Stomach (tissue), 9 donors: Measurements from ENCODE around the gene MESD. TPM values are rescaled to one million over a fixed set of nuclear protein-coding genes. Genes with fewer than 3 reads are reported as not detected.

Experiments
- DNase-seq, 2 donors: peaks; one replicate each; pipeline versions ENCODE4 v3.0.0 to v3.0.0-alpha.2; 2013 to 2019
- H3K27ac ChIP-seq, 5 donors: fragments of 200-600 bp in 4 of 5; sonication (generic) in 4 of 5; one replicate each; pipeline ENCODE4 v1.5.1; 2013 to 2019; ENCODE audit warnings: mild to moderate bottlenecking in 1 of 5, moderate library complexity in 1 of 5
- H3K27me3 ChIP-seq, 3 donors: fragments of 200-600 bp; sonication (generic); one replicate each; pipeline ENCODE4 v1.5.1; 2017 to 2019; ENCODE audit warnings: mixed run types in 1 of 3
- H3K36me3 ChIP-seq, 4 donors: fragments of 200-600 bp; sonication (generic); 1 replicate in 3 of 4; 2 replicates in 1 of 4; pipeline ENCODE4 v1.5.1; 2016 to 2019
- H3K4me1 ChIP-seq, 4 donors: fragments of 200-600 bp; sonication (generic); one replicate each; pipeline ENCODE4 v1.5.1; 2016 to 2019
- H3K4me3 ChIP-seq, 4 donors: fragments of 200-600 bp; sonication (generic) in 3 of 4; one replicate each; pipeline ENCODE4 v1.5.1; 2016 to 2019; ENCODE audit warnings: mild to moderate bottlenecking in 1 of 4
- H3K9me3 ChIP-seq, 4 donors: fragments of 200-600 bp; sonication (generic); one replicate each; pipeline ENCODE4 v1.5.1; 2016 to 2019
- EP300 ChIP-seq: sonication (generic); formaldehyde crosslinking; IDR thresholded peaks from one replicate; pipeline ENCODE4 v1.6.1; 2017; ENCODE audit warnings: antibody characterized with exemption
- POLR2A ChIP-seq, 4 donors: fragments of 450-650 bp; IDR thresholded peaks; one replicate each; pipeline ENCODE4 v1.6.1; 2016; ENCODE audit warnings: antibody characterized with exemption in 4 of 4, control low read depth in 2 of 4, mild to moderate bottlenecking in 1 of 4, moderate library complexity in 1 of 4
- POLR2AphosphoS5 ChIP-seq, 3 donors: sonication (generic); formaldehyde crosslinking; IDR thresholded peaks; one replicate each; pipeline ENCODE4 v1.6.1; 2016; ENCODE audit warnings: antibody characterized with exemption in 3 of 3
- WGBS, 5 donors: extraction: QIAGEN DNeasy Blood & Tissue Kit in 3 of 5; methylation state at CpG; one replicate each; pipeline versions ENCODE4 v1.1.5 to v1.1.7; 2013 to 2018; 5-methylcytosine and 5-hydroxymethylcytosine counted together
- intact Hi-C: fragments of 100-400 bp; cut with DNase I; formaldehyde crosslinking; loops from one replicate; pipeline ENCODE4 v1.15.1; 2023; ENCODE audit warnings: low total_unique reads
- polyA plus RNA-seq, 3 donors: library from polyadenylated mRNA; stranded (reverse); fragments of 200-250 nt; gene quantifications; one replicate each; pipeline ENCODE4 v1.2.3, GENCODE V29; 2013
- small RNA-seq, 4 donors: library from RNA; depleted of rRNA; stranded (forward); fragments of <200 nt; gene quantifications; one replicate each; pipeline ENCODE3, GENCODE V24; 2016
- total RNA-seq, 5 donors: library from RNA; depleted of rRNA; stranded (reverse); fragments of >200 nt; gene quantifications; one replicate each; pipeline versions ENCODE4 v1.1.0 to v1.2.3, GENCODE V29; 2014 to 2016
- TF ChIP-seq, protein P1 (sequence below), 7 experiments: fragments of 450-650 bp in 4 of 7; fragments of 200-600 bp in 3 of 7; sonication (generic) in 3 of 7; IDR thresholded peaks; one replicate each; pipeline ENCODE4 v1.5.1; 2016 to 2019; ENCODE audit warnings: antibody characterized with exemption in 7 of 7, control low read depth in 2 of 7, mild to moderate bottlenecking in 1 of 7
- donor health status: healthy with polysubstance abuse.
- donor health status: Bipolar disorder and iron deficiency.
- donor health status: healthy.

MESD gene
- total and polyA plus RNA-seq, 8 donors: 5.5 to 34.8 (median 15.7) TPM

DNA sequence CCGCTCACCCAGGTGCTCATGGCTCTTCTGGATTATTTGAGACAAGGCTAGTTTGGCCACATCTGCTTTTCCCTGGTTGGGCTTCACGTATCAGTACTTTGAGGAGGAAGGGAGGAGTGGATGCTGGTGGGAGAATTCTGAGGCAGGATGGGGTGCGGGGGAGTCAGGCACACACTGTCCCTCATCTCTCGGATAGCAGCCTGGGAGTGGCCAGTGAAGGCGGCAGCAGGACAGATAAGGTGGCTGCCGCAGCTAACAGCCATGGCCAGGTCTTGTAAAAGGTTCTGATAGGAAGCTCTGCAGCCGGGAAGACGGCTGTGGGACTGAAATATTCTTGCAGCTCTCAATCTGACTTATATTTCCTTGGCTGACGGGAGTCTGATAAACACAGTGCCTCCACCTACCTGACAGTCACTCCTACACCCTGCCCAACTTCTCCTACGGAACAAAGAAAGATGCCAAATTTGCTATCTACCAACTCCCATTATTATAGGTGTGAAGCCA lies 87.3 kb downstream of the MESD start:
- WGBS, 5 donors: 58 to 76% (median 71%) methylated on average over 10 of the region's 10 CpGs
- Histone ChIP-seq H3K27me3 (no peaks in the 10 kb centered on the region), H3K9me3 (no peaks in the 10 kb centered on the region), H3K36me3 (peaks cover 0 to 24% (median 2%) of the 10 kb centered on the region in 4 donors), H3K4me3 (no peak overlapping the region), H3K4me1 (no peaks in the 10 kb centered on the region), H3K27ac (no peak overlapping the region)
- peak in 1 of 2 donors; percentile 11 for DNase-seq
- intact Hi-C loops: no loop called here
- TF ChIP-seq EP300 (no peak), POLR2AphosphoS5 (IDR thresholded peaks at IDR 0.05) (no peak), POLR2A (IDR thresholded peaks at IDR 0.05) (no peak)
- TF ChIP-seq, protein P1, sequence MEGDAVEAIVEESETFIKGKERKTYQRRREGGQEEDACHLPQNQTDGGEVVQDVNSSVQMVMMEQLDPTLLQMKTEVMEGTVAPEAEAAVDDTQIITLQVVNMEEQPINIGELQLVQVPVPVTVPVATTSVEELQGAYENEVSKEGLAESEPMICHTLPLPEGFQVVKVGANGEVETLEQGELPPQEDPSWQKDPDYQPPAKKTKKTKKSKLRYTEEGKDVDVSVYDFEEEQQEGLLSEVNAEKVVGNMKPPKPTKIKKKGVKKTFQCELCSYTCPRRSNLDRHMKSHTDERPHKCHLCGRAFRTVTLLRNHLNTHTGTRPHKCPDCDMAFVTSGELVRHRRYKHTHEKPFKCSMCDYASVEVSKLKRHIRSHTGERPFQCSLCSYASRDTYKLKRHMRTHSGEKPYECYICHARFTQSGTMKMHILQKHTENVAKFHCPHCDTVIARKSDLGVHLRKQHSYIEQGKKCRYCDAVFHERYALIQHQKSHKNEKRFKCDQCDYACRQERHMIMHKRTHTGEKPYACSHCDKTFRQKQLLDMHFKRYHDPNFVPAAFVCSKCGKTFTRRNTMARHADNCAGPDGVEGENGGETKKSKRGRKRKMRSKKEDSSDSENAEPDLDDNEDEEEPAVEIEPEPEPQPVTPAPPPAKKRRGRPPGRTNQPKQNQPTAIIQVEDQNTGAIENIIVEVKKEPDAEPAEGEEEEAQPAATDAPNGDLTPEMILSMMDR (IDR thresholded peaks at IDR 0.05): no peak

DNA sequence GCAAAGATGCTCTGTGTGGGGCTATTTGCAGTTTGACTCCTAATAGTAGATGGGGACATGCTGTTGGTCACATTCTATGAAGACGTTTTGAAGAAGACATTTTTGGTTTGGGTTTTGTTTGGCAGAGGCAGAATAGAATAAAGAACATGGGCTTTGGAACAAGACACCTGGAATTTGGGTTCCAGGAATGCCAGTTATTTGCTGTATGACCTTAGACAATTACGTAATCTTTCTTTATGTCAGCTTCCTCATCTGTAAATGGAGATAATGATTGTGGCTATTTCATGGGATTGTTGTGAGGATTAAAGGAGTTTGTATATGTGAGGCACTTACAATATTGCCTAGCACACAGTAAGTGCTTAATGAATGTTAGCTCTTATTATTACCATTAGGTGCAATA lies 91.6 kb downstream of the MESD start:
- H3K4me3 ChIP-seq: no peak overlapping the region
- no peak for DNase-seq
- H3K27ac ChIP-seq: no peak overlapping the region
- H3K27me3 ChIP-seq: no peaks in the 10 kb centered on the region
- H3K9me3 ChIP-seq: peaks cover 5 to 13% (median 9%) of the 10 kb centered on the region in 4 donors
- H3K36me3 ChIP-seq: peaks cover 0 to 9% (median 2%) of the 10 kb centered on the region in 4 donors
- TF ChIP-seq, protein P1 (IDR thresholded peaks at IDR 0.05): no peak
- no peak for TF ChIP-seq POLR2A (IDR thresholded peaks at IDR 0.05)
- TF ChIP-seq EP300: no peak
- TF ChIP-seq POLR2AphosphoS5 (IDR thresholded peaks at IDR 0.05): no peak
- intact Hi-C loops: no loop called here
- 80 to 88% (median 80%) methylated on average over 2 of the region's 2 CpGs for WGBS, 5 donors
- no peaks in the 10 kb centered on the region for H3K4me1 ChIP-seq

Small RNA genes lying within 50 kb of the gene (small RNA-seq; reads per million reads assigned to genes)
- gene MIR4514: 0 reads per million in 4 donors

Other genes with a start within 250 kb of the MESD start
- 1 to 10 TPM in 2 of 5 donors, not detected in 3; 1.3 to 2.6 TPM for gene CEMIP, start 210.4 kb downstream of the MESD start, total RNA-seq
- gene CEMIP, start 210.4 kb downstream of the MESD start, polyA plus RNA-seq: 1 to 10 TPM in 1 of 3 donors, under 1 TPM in 1, not detected in 1; 0.53 to 1.4 TPM
- 10 to 100 TPM in 4 of 5 donors, 1 to 10 TPM in 1; 1.8 to 88.3 (median 21.0) TPM for gene TLNRD1, start 11.1 kb upstream of the MESD start, total RNA-seq
- gene TLNRD1, start 11.1 kb upstream of the MESD start, polyA plus RNA-seq: 1 to 10 TPM; 5.7 to 8.4 (median 6.9) TPM
- gene CFAP161, start 144.5 kb upstream of the MESD start, total RNA-seq: 1 to 10 TPM in 1 of 5 donors, not detected in 4; 2.6 TPM
- gene CFAP161, start 144.5 kb upstream of the MESD start, polyA plus RNA-seq: under 1 TPM in 1 of 3 donors, not detected in 2; 0.19 TPM
- 10 to 100 TPM in 3 of 5 donors, 1 to 10 TPM in 2; 4.9 to 21.0 (median 13.3) TPM for gene IL16, start 207.1 kb upstream of the MESD start, total RNA-seq
- 10 to 100 TPM in 1 of 3 donors, 1 to 10 TPM in 2; 5.8 to 10.2 (median 6.9) TPM for gene IL16, start 207.1 kb upstream of the MESD start, polyA plus RNA-seq